ENCODE measurements around the gene DRD3. TPM values are rescaled to one million over a fixed set of nuclear protein-coding genes. Genes with fewer than 3 reads are reported as not detected.

DRD3 gene
- polyA plus RNA-seq, 3 donors: not detected

DNA sequence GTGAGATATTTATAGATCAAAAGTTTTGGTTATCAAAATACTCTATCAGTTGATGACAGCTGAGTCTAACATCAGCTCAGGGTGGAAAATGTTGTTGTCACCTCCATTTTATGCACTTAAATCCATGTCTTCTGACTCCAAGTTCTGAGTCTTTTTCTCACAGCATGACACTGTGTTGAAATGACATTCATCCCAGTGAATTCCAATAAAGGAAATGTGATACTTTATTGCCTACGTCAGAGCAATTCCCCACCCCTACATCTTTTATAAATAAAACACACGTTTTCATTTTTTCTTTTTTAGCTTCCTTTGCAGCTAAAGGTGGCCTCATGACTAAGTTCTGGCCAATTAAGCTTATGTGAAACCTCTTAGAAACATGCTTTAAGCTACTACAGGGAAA, 10.7 kb downstream of the DRD3 start:
- WGBS (ENCODE audit: insufficient coverage): 40% methylated on average over 1 of the region's 2 CpGs

GRCh38 chr3:114157321-114157720, 21.5 kb downstream of the DRD3 start:
- Mint-ChIP-seq H3K36me3 (no peaks in the 10 kb centered on the region), H3K27me3 (ENCODE audit: low read depth in 3 of 3) (peaks cover 12 to 24% (median 13%) of the 10 kb centered on the region in 3 donors), H3K4me1 (peaks cover 4% of the 10 kb centered on the region), H3K9me3 (peaks cover 0 to 4% (median 0%) of the 10 kb centered on the region in 7 donors), H3K27ac (no peak overlapping the region), H3K4me3 (no peak overlapping the region)
- Histone ChIP-seq H3K4me3 (replicated peaks in 1 of 3; ENCODE audit: low read depth in 2 of 3, low read length in 3 of 3) (no peak overlapping the region), H3K9ac (ENCODE audit: insufficient read depth, low read length, poor library complexity, severe bottlenecking) (no peak overlapping the region), H2AFZ (ENCODE audit: insufficient read depth, low read depth, low read length, poor library complexity, severe bottlenecking) (no peak overlapping the region), H3K27ac (ENCODE audit: low read depth in 1 of 2, low read length in 2 of 2) (no peak overlapping the region), H3K36me3 (replicated peaks in 1 of 2; ENCODE audit: control insufficient read depth in 1 of 2, insufficient read depth in 2 of 2, low read length in 2 of 2) (no peaks in the 10 kb centered on the region), H3K9me3 (replicated peaks in 1 of 2; ENCODE audit: control insufficient read depth in 1 of 2, insufficient read depth in 1 of 2, low read length in 2 of 2) (no peaks in the 10 kb centered on the region), H3K4me1 (ENCODE audit: control insufficient read depth in 1 of 2, insufficient read depth in 2 of 2, low read length in 2 of 2) (peaks cover 5 to 7% of the 10 kb centered on the region in 2 donors), H3K27me3 (ENCODE audit: control insufficient read depth in 2 of 2, insufficient read depth in 2 of 2, low read length in 2 of 2) (peaks cover 0 to 3% of the 10 kb centered on the region in 2 donors), H3K4me2 (replicated peaks; ENCODE audit: extremely low read depth, low read length, poor library complexity, severe bottlenecking) (no peak overlapping the region), H4K20me1 (ENCODE audit: insufficient read depth, low read length) (no peaks in the 10 kb centered on the region), H3K79me2 (ENCODE audit: insufficient read depth, low read length) (no peaks in the 10 kb centered on the region)
- no peak for DNase-seq
- 100% methylated on average over 1 of the region's 1 CpG for WGBS (ENCODE audit: insufficient coverage)
- TF ChIP-seq, protein P1, sequence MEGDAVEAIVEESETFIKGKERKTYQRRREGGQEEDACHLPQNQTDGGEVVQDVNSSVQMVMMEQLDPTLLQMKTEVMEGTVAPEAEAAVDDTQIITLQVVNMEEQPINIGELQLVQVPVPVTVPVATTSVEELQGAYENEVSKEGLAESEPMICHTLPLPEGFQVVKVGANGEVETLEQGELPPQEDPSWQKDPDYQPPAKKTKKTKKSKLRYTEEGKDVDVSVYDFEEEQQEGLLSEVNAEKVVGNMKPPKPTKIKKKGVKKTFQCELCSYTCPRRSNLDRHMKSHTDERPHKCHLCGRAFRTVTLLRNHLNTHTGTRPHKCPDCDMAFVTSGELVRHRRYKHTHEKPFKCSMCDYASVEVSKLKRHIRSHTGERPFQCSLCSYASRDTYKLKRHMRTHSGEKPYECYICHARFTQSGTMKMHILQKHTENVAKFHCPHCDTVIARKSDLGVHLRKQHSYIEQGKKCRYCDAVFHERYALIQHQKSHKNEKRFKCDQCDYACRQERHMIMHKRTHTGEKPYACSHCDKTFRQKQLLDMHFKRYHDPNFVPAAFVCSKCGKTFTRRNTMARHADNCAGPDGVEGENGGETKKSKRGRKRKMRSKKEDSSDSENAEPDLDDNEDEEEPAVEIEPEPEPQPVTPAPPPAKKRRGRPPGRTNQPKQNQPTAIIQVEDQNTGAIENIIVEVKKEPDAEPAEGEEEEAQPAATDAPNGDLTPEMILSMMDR (IDR thresholded peaks at IDR 0.05): no peak
- intact Hi-C loops (cut with micrococcal nuclease): no loop called here

More for the DNA sequence above, 10.7 kb downstream of the DRD3 start:
- no peak overlapping the region for H3K27ac ChIP-seq (ENCODE audit: low read depth in 1 of 2, low read length in 2 of 2)
- H2AFZ ChIP-seq (ENCODE audit: insufficient read depth, low read depth, low read length, poor library complexity, severe bottlenecking): no peak overlapping the region
- Mint-ChIP-seq H3K9me3 (no peaks in the 10 kb centered on the region), H3K36me3 (no peaks in the 10 kb centered on the region), H3K4me1 (no peaks in the 10 kb centered on the region), H3K27me3 (ENCODE audit: low read depth in 3 of 3) (peaks cover 1 to 14% (median 4%) of the 10 kb centered on the region in 3 donors), H3K27ac (no peak overlapping the region), H3K4me3 (no peak overlapping the region)
- H3K9ac ChIP-seq (ENCODE audit: insufficient read depth, low read length, poor library complexity, severe bottlenecking): no peak overlapping the region
- no peaks in the 10 kb centered on the region for H4K20me1 ChIP-seq (ENCODE audit: insufficient read depth, low read length)
- no peak overlapping the region for H3K4me2 ChIP-seq (replicated peaks; ENCODE audit: extremely low read depth, low read length, poor library complexity, severe bottlenecking)
- no peak for DNase-seq
- H3K79me2 ChIP-seq (ENCODE audit: insufficient read depth, low read length): no peaks in the 10 kb centered on the region
- intact Hi-C loops (cut with micrococcal nuclease): no loop called here
- no peaks in the 10 kb centered on the region for H3K9me3 ChIP-seq (replicated peaks in 1 of 2; ENCODE audit: control insufficient read depth in 1 of 2, insufficient read depth in 1 of 2, low read length in 2 of 2)
- H3K4me3 ChIP-seq (replicated peaks in 1 of 3; ENCODE audit: low read depth in 2 of 3, low read length in 3 of 3): no peak overlapping the region
- TF ChIP-seq, protein P1 (IDR thresholded peaks at IDR 0.05): no peak
- H3K27me3 ChIP-seq (ENCODE audit: control insufficient read depth in 2 of 2, insufficient read depth in 2 of 2, low read length in 2 of 2): peaks cover 0 to 5% of the 10 kb centered on the region in 2 donors
- H3K36me3 ChIP-seq (replicated peaks in 1 of 2; ENCODE audit: control insufficient read depth in 1 of 2, insufficient read depth in 2 of 2, low read length in 2 of 2): no peaks in the 10 kb centered on the region
- H3K4me1 ChIP-seq (ENCODE audit: control insufficient read depth in 1 of 2, insufficient read depth in 2 of 2, low read length in 2 of 2): no peaks in the 10 kb centered on the region
